Heart right ventricle (tissue), 16 donors: ENCODE data around the gene MARK3. TPM values are rescaled to one million over a fixed set of nuclear protein-coding genes. Genes with fewer than 3 reads are reported as not detected.

Experiments used
- ATAC-seq, 8 donors: fragments of 200-7000 bp; cut with Tn5 transposase; one replicate each; pipeline ENCODE4 v1.9.1; 2020; ENCODE audit warnings: mild to moderate bottlenecking in 8 of 8, moderate library complexity in 8 of 8, moderate number of reproducible peaks in 1 of 8
- DNase-seq, 2 donors: peaks; one replicate each; pipeline ENCODE4 v3.0.0-alpha.2; 2020
- H3K27ac ChIP-seq, 10 donors: fragments of 200-600 bp; sonication (generic) in 2 of 10; one replicate each; pipeline versions ENCODE4 v1.5.0 to v1.8.0; 2020 to 2022; ENCODE audit warnings: mild to moderate bottlenecking in 3 of 10
- H3K27me3 ChIP-seq, 7 donors: fragments of 200-600 bp; one replicate each; pipeline ENCODE4 v1.8.0; 2021 to 2022; ENCODE audit warnings: mild to moderate bottlenecking in 2 of 7
- H3K36me3 ChIP-seq, 9 donors: fragments of 200-600 bp; sonication (generic) in 1 of 9; one replicate each; pipeline versions ENCODE4 v1.5.0 to v1.8.0; 2020 to 2022; ENCODE audit warnings: mild to moderate bottlenecking in 2 of 9
- H3K4me1 ChIP-seq, 9 donors: fragments of 200-600 bp; sonication (generic) in 1 of 9; one replicate each; pipeline versions ENCODE4 v1.5.0 to v1.8.0; 2020 to 2022; ENCODE audit warnings: mild to moderate bottlenecking in 4 of 9
- H3K4me3 ChIP-seq, 10 donors: fragments of 200-600 bp; sonication (generic) in 2 of 10; one replicate each; pipeline versions ENCODE4 v1.5.0 to v1.8.0; 2020 to 2022; ENCODE audit warnings: mild to moderate bottlenecking in 7 of 10, moderate library complexity in 2 of 10
- H3K9me3 ChIP-seq, 11 donors: fragments of 200-600 bp in 10 of 11; sonication (generic) in 2 of 11; one replicate each; pipeline versions ENCODE4 v1.5.0 to v1.8.0; 2013 to 2022; ENCODE audit warnings: mild to moderate bottlenecking in 2 of 11, control low read depth in 1 of 11, moderate library complexity in 1 of 11
- WGBS, 2 donors: extraction: QIAGEN DNeasy Blood & Tissue Kit; methylation state at CpG; one replicate each; pipeline ENCODE4 v1.1.7; 2013; ENCODE audit warnings: inconsistent platforms in 1 of 2; 5-methylcytosine and 5-hydroxymethylcytosine counted together
- intact Hi-C, 10 donors: fragments of 100-400 bp; cut with DNase I; formaldehyde crosslinking; loops; one replicate each; pipeline versions ENCODE4 v1.11.1 to v1.14.2; 2022
- polyA plus RNA-seq, 2 donors: library from polyadenylated mRNA; stranded (reverse); fragments of 200-250 nt; gene quantifications; one replicate each; pipeline ENCODE4 v1.2.3, GENCODE V29; 2013
- total RNA-seq, 10 donors: library from RNA; stranded (reverse); fragmentation: NEBNext Ultra II Directional in 3 of 10; extraction: Animal tissue kit (Norgen Biotek cat#: 25700) in 3 of 10; gene quantifications; one replicate each; pipeline versions ENCODE4 v1.2.1 to v1.2.4, GENCODE V29; 2021 to 2023
- TF ChIP-seq, protein P1 (sequence below), 9 donors: fragments of 200-600 bp; sonication (generic) in 2 of 9; IDR thresholded peaks; one replicate each; pipeline versions ENCODE4 v1.5.0 to v1.8.0; 2021 to 2022; ENCODE audit warnings: antibody characterized with exemption in 9 of 9, mild to moderate bottlenecking in 5 of 9, moderate library complexity in 1 of 9
- donor health status: Arrhythmogenic right ventricular cardiomyopathy.
- donor health status: ischemic (EF 13 %, LVEDD 7.1; RV severe dilation, severe dysfunction).
- donor health status: healthy with polysubstance abuse.
- donor health status: DM: no; HTN: yes; CAD: no.
- donor health status: DM: no; HTN: no; CAD: no.
- donor health status: ischemic (EF 25% LVEDD 6.9; RV normal size, moderate dysfunction).
- donor health status: ischemic (EF 25% LVEDD 5.7; RV mildly dilated, moderate dysfunction).
- donor health status: healthy.
- donor health status: DM: yes; HTN: yes; CAD: no.
- donor health status: Ischemic cardiomyopathy.
- donor health status: ischemic (EF 35%, LVEDD 5.7; RV mildly dilated, moderate dysfunction).
- donor health status: nonischemic (EF 11% LVEDD 7.7; RV severe dilation, severe dysfunction).
- donor health status: DM: yes; HTN: yes; CAD: no.
- donor health status: PGD.
- donor health status: ischemic (EF 29% LVEDD 5.4; RV normal size, mild dysfunction).
- donor health status: nonischemic (EF 23%, LVEDD 6.1; RV moderate dilation, normal function).

The MARK3 gene
- total and polyA plus RNA-seq, 12 donors = 62.3 to 246 (median 77.1) TPM

- Histone ChIP-seq H3K9me3 (no peaks in the 10 kb centered on the region), H3K4me3 (no peak overlapping the region), H3K27ac (peak overlapping the region in 8 of 10 donors; percentile 1 to 82 (median 35)), H3K27me3 (no peaks in the 10 kb centered on the region), H3K36me3 (peaks cover 0 to 16% (median 0%) of the 10 kb centered on the region in 9 donors), H3K4me1 (peaks cover 0 to 63% (median 37%) of the 10 kb centered on the region in 9 donors)
- 45 to 53% methylated on average over 3 of the region's 3 CpGs for WGBS, 2 donors
- intact Hi-C loops = loop anchor here in 2 of 10 donors (5.0 kb wide), 2 partner anchors 35 to 40 kb away; partner anchors contain the start of gene MARK3 (in 1 of the 2)
- ATAC-seq = peak in 6 of 8 donors; percentile 26 to 70 (median 61)
- peak in 1 of 2 donors; percentile 40 for DNase-seq
- TF ChIP-seq, protein P1, sequence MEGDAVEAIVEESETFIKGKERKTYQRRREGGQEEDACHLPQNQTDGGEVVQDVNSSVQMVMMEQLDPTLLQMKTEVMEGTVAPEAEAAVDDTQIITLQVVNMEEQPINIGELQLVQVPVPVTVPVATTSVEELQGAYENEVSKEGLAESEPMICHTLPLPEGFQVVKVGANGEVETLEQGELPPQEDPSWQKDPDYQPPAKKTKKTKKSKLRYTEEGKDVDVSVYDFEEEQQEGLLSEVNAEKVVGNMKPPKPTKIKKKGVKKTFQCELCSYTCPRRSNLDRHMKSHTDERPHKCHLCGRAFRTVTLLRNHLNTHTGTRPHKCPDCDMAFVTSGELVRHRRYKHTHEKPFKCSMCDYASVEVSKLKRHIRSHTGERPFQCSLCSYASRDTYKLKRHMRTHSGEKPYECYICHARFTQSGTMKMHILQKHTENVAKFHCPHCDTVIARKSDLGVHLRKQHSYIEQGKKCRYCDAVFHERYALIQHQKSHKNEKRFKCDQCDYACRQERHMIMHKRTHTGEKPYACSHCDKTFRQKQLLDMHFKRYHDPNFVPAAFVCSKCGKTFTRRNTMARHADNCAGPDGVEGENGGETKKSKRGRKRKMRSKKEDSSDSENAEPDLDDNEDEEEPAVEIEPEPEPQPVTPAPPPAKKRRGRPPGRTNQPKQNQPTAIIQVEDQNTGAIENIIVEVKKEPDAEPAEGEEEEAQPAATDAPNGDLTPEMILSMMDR (IDR thresholded peaks at IDR 0.05) = no peak
Measured at GRCh38 chr14:103427485-103428443, 42.5 kb downstream of the MARK3 start.

GRCh38 chr14:103428723-103429556, 43.7 kb downstream of the MARK3 start:
- DNase-seq (no peak), ATAC-seq (no peak)
- H3K9me3 ChIP-seq = no peaks in the 10 kb centered on the region
- peaks cover 0 to 16% (median 0%) of the 10 kb centered on the region in 9 donors for H3K36me3 ChIP-seq
- intact Hi-C loops = loop anchor here in 2 of 10 donors (5.0 kb wide), 2 partner anchors 37 to 42 kb away; partner anchors contain the start of gene MARK3 (in 1 of the 2)
- H3K4me3 ChIP-seq = no peak overlapping the region
- no peaks in the 10 kb centered on the region for H3K27me3 ChIP-seq
- H3K27ac ChIP-seq = peak overlapping the region in 4 of 10 donors; percentile 5 to 82 (median 36)
- peaks cover 3 to 64% (median 39%) of the 10 kb centered on the region in 9 donors for H3K4me1 ChIP-seq
- TF ChIP-seq, protein P1 (IDR thresholded peaks at IDR 0.05) = no peak
- WGBS, 2 donors = 66 to 80% methylated on average over 3 of the region's 3 CpGs

GRCh38 chr14:103430358-103430757, 45.1 kb downstream of the MARK3 start:
- ATAC-seq = no peak
- no peaks in the 10 kb centered on the region for H3K9me3 ChIP-seq
- H3K4me3 ChIP-seq = no peak overlapping the region
- H3K36me3 ChIP-seq = peaks cover 0 to 19% (median 0%) of the 10 kb centered on the region in 9 donors
- TF ChIP-seq, protein P1 (IDR thresholded peaks at IDR 0.05) = no peak
- DNase-seq = no peak
- no peak overlapping the region for H3K27ac ChIP-seq
- 86 to 89% methylated on average over 3 of the region's 3 CpGs for WGBS, 2 donors
- H3K4me1 ChIP-seq = peaks cover 3 to 78% (median 53%) of the 10 kb centered on the region in 9 donors
- intact Hi-C loops = loop anchor here in 1 of 10 donors (5.0 kb wide), 1 partner anchor 33 kb away; no protein-coding TSS in a partner anchor
- no peaks in the 10 kb centered on the region for H3K27me3 ChIP-seq

- Histone ChIP-seq H3K36me3 (peaks cover 0 to 19% (median 0%) of the 10 kb centered on the region in 9 donors), H3K4me1 (peaks cover 3 to 83% (median 62%) of the 10 kb centered on the region in 9 donors), H3K9me3 (no peaks in the 10 kb centered on the region), H3K4me3 (no peak overlapping the region), H3K27ac (no peak overlapping the region), H3K27me3 (no peaks in the 10 kb centered on the region)
- intact Hi-C loops = loop anchor here in 1 of 10 donors (5.0 kb wide), 1 partner anchor 35 kb away; no protein-coding TSS in a partner anchor
- WGBS, 2 donors = 94 to 95% methylated on average over 4 of the region's 4 CpGs
- TF ChIP-seq, protein P1 (IDR thresholded peaks at IDR 0.05) = no peak
- ATAC-seq (no peak), DNase-seq (no peak)
Measured at GRCh38 chr14:103432627-103433026, 47.4 kb downstream of the MARK3 start.
